Sigmoid colon (tissue), 7 donors: ENCODE results near the gene LITAF. TPM values are rescaled to one million over a fixed set of nuclear protein-coding genes. Genes with fewer than 3 reads are reported as not detected.

ENCODE experiments used
- DNase-seq: peaks from one replicate; pipeline ENCODE4 v3.0.0-alpha.2; 2019
- H3K27ac ChIP-seq, 4 donors: fragments of 200-600 bp; sonication (generic); one replicate each; pipeline ENCODE4 v1.5.1; 2016 to 2019; ENCODE audit warnings: mild to moderate bottlenecking in 1 of 4
- H3K27me3 ChIP-seq, 3 donors: fragments of 200-600 bp; sonication (generic); one replicate each; pipeline ENCODE4 v1.5.1; 2019; ENCODE audit warnings: mild to moderate bottlenecking in 1 of 3
- H3K36me3 ChIP-seq, 4 donors: fragments of 200-600 bp; sonication (generic); one replicate each; pipeline ENCODE4 v1.5.1; 2016 to 2019
- H3K4me1 ChIP-seq, 4 donors: fragments of 200-600 bp; sonication (generic); one replicate each; pipeline ENCODE4 v1.5.1; 2017 to 2019
- H3K4me3 ChIP-seq, 4 donors: fragments of 200-600 bp; sonication (generic); one replicate each; pipeline ENCODE4 v1.5.1; 2017 to 2019; ENCODE audit warnings: mild to moderate bottlenecking in 2 of 4, moderate library complexity in 1 of 4
- H3K9me3 ChIP-seq, 4 donors: fragments of 200-600 bp in 3 of 4; sonication (generic) in 3 of 4; one replicate each; pipeline versions ENCODE4 v1.5.1 to v1.6.1; 2013 to 2019
- EP300 ChIP-seq, 4 donors: sonication (generic); formaldehyde crosslinking; IDR thresholded peaks; one replicate each; pipeline ENCODE4 v1.6.1; 2017; ENCODE audit warnings: antibody characterized with exemption in 4 of 4
- POLR2A ChIP-seq, 2 donors: fragments of 450-650 bp; IDR thresholded peaks; one replicate each; pipeline ENCODE4 v1.6.1; 2016; ENCODE audit warnings: antibody characterized with exemption in 2 of 2, mild to moderate bottlenecking in 2 of 2, moderate library complexity in 2 of 2
- POLR2AphosphoS5 ChIP-seq, 4 donors: sonication (generic); formaldehyde crosslinking; IDR thresholded peaks; one replicate each; pipeline ENCODE4 v1.6.1; 2017; ENCODE audit warnings: antibody characterized with exemption in 4 of 4
- WGBS, 2 donors: extraction: QIAGEN DNeasy Blood & Tissue Kit; methylation state at CpG; one replicate each; pipeline ENCODE4 v1.1.7; 2013; 5-methylcytosine and 5-hydroxymethylcytosine counted together
- intact Hi-C: fragments of 100-400 bp; cut with DNase I; formaldehyde crosslinking; loops from one replicate; pipeline ENCODE4 v1.15.1; 2023
- polyA plus RNA-seq, 3 donors: library from polyadenylated mRNA; stranded (reverse); fragments of 200-250 nt; gene quantifications; one replicate each; pipeline ENCODE4 v1.2.3, GENCODE V29; 2013
- total RNA-seq, 4 donors: library from RNA; depleted of rRNA; stranded (reverse); fragments of >200 nt; gene quantifications; one replicate each; pipeline ENCODE4 v1.1.0, GENCODE V29; 2016
- TF ChIP-seq, protein P1 (sequence below), 4 experiments: fragments of 450-650 bp in 3 of 4; fragments of 200-600 bp in 1 of 4; IDR thresholded peaks; one replicate each; pipeline ENCODE4 v1.5.1; 2016 to 2019; ENCODE audit warnings: antibody characterized with exemption in 4 of 4, mild to moderate bottlenecking in 3 of 4, moderate library complexity in 2 of 4
- donor health status: healthy with polysubstance abuse.
- donor health status: Bipolar disorder and iron deficiency.
- donor health status: healthy.

LITAF gene
- total and polyA plus RNA-seq, 7 donors = 20.6 to 307 (median 55.1) TPM

GRCh38 chr16:11521055-11521454, 65.7 kb downstream of the LITAF start:
- intact Hi-C loops = no loop called here
- no peak overlapping the region for H3K4me3 ChIP-seq
- 85 to 90% methylated on average over 1 of the region's 1 CpG for WGBS, 2 donors

DNA sequence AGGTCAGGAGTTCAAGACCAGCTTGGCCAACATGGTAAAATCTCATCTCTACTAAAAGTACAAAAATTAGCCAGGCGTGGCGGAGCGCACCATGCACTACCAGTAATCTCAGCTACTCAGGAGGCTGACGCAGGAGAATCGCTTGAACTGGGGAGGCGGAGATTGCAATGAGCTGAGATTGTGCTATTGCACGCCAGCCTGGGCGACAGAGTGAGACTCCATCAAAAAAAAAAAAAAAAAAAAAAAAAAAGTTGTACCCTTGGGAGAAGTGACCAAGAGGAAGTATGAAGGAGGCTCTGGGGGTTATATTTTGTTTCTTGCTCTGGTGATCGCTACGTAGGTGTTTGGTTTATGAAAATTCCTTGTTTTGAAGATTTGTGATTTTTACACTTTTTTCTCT, 66.3 kb downstream of the LITAF start:
- Histone ChIP-seq H3K4me1 (no peaks in the 10 kb centered on the region), H3K4me3 (no peak overlapping the region), H3K27me3 (peaks cover 0 to 6% (median 0%) of the 10 kb centered on the region in 3 donors), H3K27ac (no peak overlapping the region), H3K36me3 (no peaks in the 10 kb centered on the region), H3K9me3 (no peaks in the 10 kb centered on the region)
- intact Hi-C loops = no loop called here
- TF ChIP-seq EP300 (IDR thresholded peaks at IDR 0.05) (no peak), POLR2AphosphoS5 (IDR thresholded peaks at IDR 0.05) (no peak), POLR2A (IDR thresholded peaks at IDR 0.05) (no peak)
- TF ChIP-seq, protein P1, sequence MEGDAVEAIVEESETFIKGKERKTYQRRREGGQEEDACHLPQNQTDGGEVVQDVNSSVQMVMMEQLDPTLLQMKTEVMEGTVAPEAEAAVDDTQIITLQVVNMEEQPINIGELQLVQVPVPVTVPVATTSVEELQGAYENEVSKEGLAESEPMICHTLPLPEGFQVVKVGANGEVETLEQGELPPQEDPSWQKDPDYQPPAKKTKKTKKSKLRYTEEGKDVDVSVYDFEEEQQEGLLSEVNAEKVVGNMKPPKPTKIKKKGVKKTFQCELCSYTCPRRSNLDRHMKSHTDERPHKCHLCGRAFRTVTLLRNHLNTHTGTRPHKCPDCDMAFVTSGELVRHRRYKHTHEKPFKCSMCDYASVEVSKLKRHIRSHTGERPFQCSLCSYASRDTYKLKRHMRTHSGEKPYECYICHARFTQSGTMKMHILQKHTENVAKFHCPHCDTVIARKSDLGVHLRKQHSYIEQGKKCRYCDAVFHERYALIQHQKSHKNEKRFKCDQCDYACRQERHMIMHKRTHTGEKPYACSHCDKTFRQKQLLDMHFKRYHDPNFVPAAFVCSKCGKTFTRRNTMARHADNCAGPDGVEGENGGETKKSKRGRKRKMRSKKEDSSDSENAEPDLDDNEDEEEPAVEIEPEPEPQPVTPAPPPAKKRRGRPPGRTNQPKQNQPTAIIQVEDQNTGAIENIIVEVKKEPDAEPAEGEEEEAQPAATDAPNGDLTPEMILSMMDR (IDR thresholded peaks at IDR 0.05) = no peak
- 87 to 97% methylated on average over 10 of the region's 10 CpGs for WGBS, 2 donors
- DNase-seq = no peak

More at GRCh38 chr16:11521055-11521454, 65.7 kb downstream of the LITAF start:
- no peaks in the 10 kb centered on the region for H3K9me3 ChIP-seq
- no peak for TF ChIP-seq POLR2A (IDR thresholded peaks at IDR 0.05)
- no peak for TF ChIP-seq EP300 (IDR thresholded peaks at IDR 0.05)
- no peak for TF ChIP-seq POLR2AphosphoS5 (IDR thresholded peaks at IDR 0.05)
- TF ChIP-seq, protein P1 (IDR thresholded peaks at IDR 0.05) = no peak
- H3K4me1 ChIP-seq = no peaks in the 10 kb centered on the region
- no peak for DNase-seq
- no peak overlapping the region for H3K27ac ChIP-seq
- H3K27me3 ChIP-seq = peaks cover 0 to 12% (median 0%) of the 10 kb centered on the region in 3 donors
- no peaks in the 10 kb centered on the region for H3K36me3 ChIP-seq

GRCh38 chr16:11517961-11518360, 68.8 kb downstream of the LITAF start:
- no peak overlapping the region for H3K4me3 ChIP-seq
- H3K27me3 ChIP-seq = no peaks in the 10 kb centered on the region
- WGBS, 2 donors = 88 to 93% methylated on average over 5 of the region's 5 CpGs
- no peak for DNase-seq
- H3K27ac ChIP-seq = no peak overlapping the region
- intact Hi-C loops = no loop called here
- no peaks in the 10 kb centered on the region for H3K9me3 ChIP-seq
- H3K36me3 ChIP-seq = no peaks in the 10 kb centered on the region
- no peaks in the 10 kb centered on the region for H3K4me1 ChIP-seq
- TF ChIP-seq, protein P1 (IDR thresholded peaks at IDR 0.05) = no peak
- no peak for TF ChIP-seq POLR2AphosphoS5 (IDR thresholded peaks at IDR 0.05)
- no peak for TF ChIP-seq POLR2A (IDR thresholded peaks at IDR 0.05)
- no peak for TF ChIP-seq EP300 (IDR thresholded peaks at IDR 0.05)

- no peaks in the 10 kb centered on the region for H3K27me3 ChIP-seq
- no peak for TF ChIP-seq EP300 (IDR thresholded peaks at IDR 0.05)
- TF ChIP-seq, protein P1 (IDR thresholded peaks at IDR 0.05) = no peak
- TF ChIP-seq POLR2A (IDR thresholded peaks at IDR 0.05) = no peak
- no peak for TF ChIP-seq POLR2AphosphoS5 (IDR thresholded peaks at IDR 0.05)
- no peak overlapping the region for H3K27ac ChIP-seq
- no peaks in the 10 kb centered on the region for H3K36me3 ChIP-seq
- no peak for DNase-seq
- 74 to 80% methylated on average over 13 of the region's 13 CpGs for WGBS, 2 donors
- H3K4me3 ChIP-seq = no peak overlapping the region
- H3K9me3 ChIP-seq = no peaks in the 10 kb centered on the region
- no peaks in the 10 kb centered on the region for H3K4me1 ChIP-seq
- intact Hi-C loops = no loop called here
These were observed 70.9 kb downstream of the LITAF start for GRCh38 chr16:11515540-11516430.
